ENCODE data around the gene ETV4.
A peak's percentile ranks its signal among the peaks of the same experiment; 100 is the strongest.
"Not testable (repeated sequence)": the region's sequence is repeated elsewhere in the genome, so short reads cannot be mapped to it uniquely, and the experiment has no call there.

ETV4 gene

GRCh38 chr17:43515656-43516055 is 30.5 kb downstream of the ETV4 start:
- no peak for DNase-seq (ENCODE audit: low spot score)

DNA sequence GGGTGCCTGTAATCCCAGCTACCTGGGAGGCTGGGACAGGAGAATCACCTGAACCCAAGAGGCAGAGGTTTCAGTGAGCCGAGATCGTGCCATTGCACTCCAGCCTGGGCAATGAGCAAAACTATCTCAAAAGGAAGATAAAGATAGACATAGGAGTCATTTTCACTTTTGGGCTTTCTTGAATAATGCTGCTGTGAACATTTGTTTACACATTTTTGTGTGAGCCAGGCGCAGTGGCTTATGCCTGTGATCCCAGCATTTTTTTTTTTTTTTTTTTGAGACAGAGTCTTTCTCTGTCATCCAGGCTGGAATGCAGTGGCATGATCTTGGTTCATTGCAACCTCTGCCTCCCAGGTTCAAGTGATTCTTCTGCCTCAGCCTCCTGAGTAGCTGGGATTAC is 34.9 kb downstream of the ETV4 start:
- not testable (repeated sequence) for DNase-seq (ENCODE audit: low spot score)

DNA sequence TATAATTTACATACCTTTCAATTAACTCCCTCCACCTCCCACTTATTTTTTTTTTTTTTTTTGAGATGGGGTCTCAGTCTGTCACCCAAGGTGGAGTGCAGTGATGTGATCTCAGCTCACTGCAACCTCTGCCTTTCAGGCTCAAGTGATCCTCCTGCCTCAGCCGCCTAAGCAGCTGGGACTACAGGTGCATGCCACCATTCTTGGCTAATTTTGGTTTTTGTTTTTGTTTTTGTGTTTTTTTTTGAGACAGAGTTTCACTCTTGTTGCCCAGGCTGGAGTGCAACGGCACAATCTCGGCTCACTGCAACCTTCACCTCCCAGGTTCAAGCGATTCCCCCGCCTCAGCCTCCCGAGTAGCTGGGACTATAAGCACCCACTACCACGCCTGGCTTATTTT is 36.7 kb downstream of the ETV4 start:
- DNase-seq (ENCODE audit: low spot score) = not testable (repeated sequence)

DNA sequence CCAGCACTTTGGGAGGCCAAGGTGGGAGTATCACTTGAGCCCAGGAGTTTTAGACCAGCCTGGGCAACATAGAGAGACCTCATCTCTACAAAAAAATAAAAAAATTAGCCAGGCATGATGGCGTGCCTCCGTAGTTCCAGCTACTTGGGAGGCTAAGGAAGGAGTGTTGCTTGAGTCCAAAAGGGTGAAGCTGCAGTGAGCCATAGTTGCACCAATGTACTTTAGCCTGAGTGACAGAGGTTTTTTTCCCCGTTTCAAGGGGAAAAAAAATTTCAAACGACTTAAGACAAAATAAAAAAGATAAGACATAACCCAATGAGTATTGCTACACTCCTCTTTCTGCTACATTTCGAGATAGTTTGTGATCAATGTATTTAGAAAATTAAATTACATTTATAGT is 55.5 kb downstream of the ETV4 start:
- DNase-seq (ENCODE audit: low spot score) = no peak

DNA sequence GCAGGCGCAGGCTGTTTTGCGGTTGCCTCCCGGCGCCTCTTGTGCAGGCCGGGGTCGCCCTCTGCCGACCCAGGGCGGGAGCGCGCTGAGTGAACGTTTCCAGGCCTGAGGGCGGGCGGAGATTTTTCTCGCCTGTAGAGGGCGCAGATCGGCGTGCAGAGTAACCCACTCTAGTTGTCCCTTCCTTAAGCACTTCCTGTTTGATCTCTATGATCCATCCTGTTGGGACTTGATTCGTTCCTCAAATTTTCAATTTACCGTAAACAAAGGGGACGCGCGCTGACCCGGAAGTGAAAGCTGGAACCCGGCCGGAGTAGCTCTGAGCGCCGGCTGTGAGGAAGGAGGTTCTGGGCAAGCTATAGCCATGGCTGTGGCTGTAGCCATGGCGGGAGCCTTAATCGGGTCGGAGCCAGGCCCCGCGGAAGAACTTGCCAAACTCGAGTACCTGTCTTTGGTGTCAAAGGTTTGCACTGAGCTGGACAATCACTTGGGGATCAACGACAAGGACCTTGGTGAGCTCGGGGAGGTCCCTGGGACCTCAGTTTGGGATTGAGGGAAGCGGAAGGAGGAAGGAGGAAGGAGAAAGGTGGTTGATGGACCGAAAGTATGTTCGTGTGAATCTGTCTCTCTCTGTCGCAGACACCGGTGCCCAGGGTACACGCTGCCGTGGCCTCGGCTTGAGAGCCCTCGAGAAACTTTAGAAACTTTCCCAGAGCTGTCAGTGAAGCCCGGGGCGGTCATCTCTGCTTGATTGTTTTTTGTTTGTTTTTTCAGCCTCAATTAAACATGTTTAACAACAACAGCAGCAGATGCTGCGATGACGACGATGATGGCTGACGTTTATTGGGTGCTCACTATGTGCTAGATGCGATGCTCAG is 62.2 kb downstream of the ETV4 start, which contains the start of gene DHX8:
Gene DHX8 (plus strand): TSS at position 302 of the 878 bp plus-strand sequence. CDS start 63 bp downstream, at position 365.
- DNase-seq (ENCODE audit: low spot score) = peak; percentile 95

GRCh38 chr17:43482103-43483012 is 63.8 kb downstream of the ETV4 start:
- no peak for DNase-seq (ENCODE audit: low spot score)

DNA sequence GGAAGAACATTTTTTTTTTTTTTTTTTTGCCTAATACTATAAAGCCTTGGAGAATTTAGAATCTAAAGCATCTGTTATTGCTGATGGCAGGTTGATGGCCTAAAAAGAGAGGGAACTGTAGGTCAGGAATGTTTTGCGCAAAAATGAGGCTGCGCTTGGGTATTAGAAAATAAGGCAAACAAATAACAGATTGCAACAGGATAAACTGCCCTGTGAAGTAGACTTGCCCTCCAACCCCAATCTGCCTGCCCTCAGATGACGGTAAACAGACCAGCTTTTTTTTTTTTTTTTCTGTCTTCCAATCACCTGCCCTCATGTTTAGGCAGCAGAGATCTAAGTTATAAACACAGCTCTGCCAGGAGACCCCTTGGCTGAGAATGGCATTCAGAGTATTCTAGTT is 66.2 kb downstream of the ETV4 start:
- DNase-seq (ENCODE audit: low spot score) = no peak

Measured in germinal center (tissue), 1 donor.